Endodermal cell (in vitro differentiated cells): ENCODE data around the gene MAGI3. TPM values are rescaled to one million over a fixed set of nuclear protein-coding genes. Genes with fewer than 3 reads are reported as not detected.

ENCODE experiments used
- DNase-seq: peaks from one replicate; pipeline ENCODE4 v3.0.0-alpha.2; 2017
- H3K27ac ChIP-seq: 2 replicates; pipeline ENCODE4 v1.5.1; 2013; ENCODE audit warnings: mild to moderate bottlenecking, low read depth, low read length, moderate library complexity
- H3K27me3 ChIP-seq: 2 replicates; pipeline ENCODE4 v1.6.1; 2013; ENCODE audit warnings: mild to moderate bottlenecking, low read length, moderate library complexity; ENCODE audit not compliant: insufficient read depth, control insufficient read depth, poor library complexity, severe bottlenecking
- H3K36me3 ChIP-seq: 2 replicates; pipeline ENCODE4 v1.7.0; 2013; ENCODE audit warnings: mild to moderate bottlenecking, low read length, moderate library complexity; ENCODE audit not compliant: control insufficient read depth, insufficient read depth
- H3K4me1 ChIP-seq: one replicate; pipeline ENCODE4 v1.7.0; 2013; ENCODE audit warnings: low read length; ENCODE audit not compliant: control insufficient read depth, insufficient read depth
- H3K4me3 ChIP-seq: 2 replicates; pipeline ENCODE4 v1.5.1; 2013; ENCODE audit warnings: mild to moderate bottlenecking, low read length, moderate library complexity
- H3K9ac ChIP-seq: 2 replicates; pipeline ENCODE4 v1.6.1; 2013; ENCODE audit warnings: mild to moderate bottlenecking, low read length, moderate library complexity; ENCODE audit not compliant: poor library complexity, severe bottlenecking; ENCODE audit errors: extremely low read depth
- H3K9me3 ChIP-seq: 2 replicates; pipeline ENCODE4 v1.6.1; 2013; ENCODE audit warnings: mild to moderate bottlenecking, low read length, moderate library complexity; ENCODE audit not compliant: control insufficient read depth
- H3K27ac Mint-ChIP-seq: 2 replicates; pipeline ENCODE4 v1.8.0; 2020; ENCODE audit warnings: mixed read lengths
- H3K27me3 Mint-ChIP-seq: 2 replicates; pipeline ENCODE4 v1.8.0; 2021; ENCODE audit warnings: mild to moderate bottlenecking, mixed read lengths; ENCODE audit not compliant: insufficient read depth
- H3K36me3 Mint-ChIP-seq: 2 replicates; pipeline ENCODE4 v1.8.0; 2020; ENCODE audit warnings: low read depth, mixed read lengths
- H3K4me1 Mint-ChIP-seq: 2 replicates; pipeline ENCODE4 v1.8.0; 2020; ENCODE audit warnings: mixed read lengths
- H3K4me3 Mint-ChIP-seq: 2 replicates; pipeline ENCODE4 v1.8.0; 2020; ENCODE audit warnings: mild to moderate bottlenecking, moderate library complexity, mixed read lengths
- H3K9me3 Mint-ChIP-seq: 2 replicates; pipeline ENCODE4 v1.8.0; 2020; ENCODE audit warnings: mild to moderate bottlenecking, mixed read lengths
- CTCF ChIP-seq: fragments of 200-600 bp; sonication (generic); conservative IDR thresholded peaks from 2 replicates; pipeline ENCODE4 v1.5.0; 2021; ENCODE audit warnings: antibody characterized with exemption, mild to moderate bottlenecking
- WGBS, 2 experiments: methylation state at CpG; one replicate each; pipeline versions ENCODE4 v1.1.5 to v1.1.7; 2013; ENCODE audit warnings: missing lambda C conversion rate in 2 of 2, mixed read lengths in 1 of 2; ENCODE audit not compliant: insufficient coverage in 1 of 2, insufficient read length in 1 of 2; 5-methylcytosine and 5-hydroxymethylcytosine counted together
- total RNA-seq, 2 donors: library from RNA; stranded (reverse); fragmentation: NEBNext Ultra II Directional in 1 of 2; extraction: Animal tissue kit (Norgen Biotek cat#: 25700) in 1 of 2; gene quantifications; 2 replicates in 1 of 2; 3 replicates in 1 of 2; pipeline ENCODE4 v1.2.1, GENCODE V29; 2021

Gene MAGI3
- total RNA-seq, 2 donors from 2014 or later: 27.1 to 27.4 TPM

DNA sequence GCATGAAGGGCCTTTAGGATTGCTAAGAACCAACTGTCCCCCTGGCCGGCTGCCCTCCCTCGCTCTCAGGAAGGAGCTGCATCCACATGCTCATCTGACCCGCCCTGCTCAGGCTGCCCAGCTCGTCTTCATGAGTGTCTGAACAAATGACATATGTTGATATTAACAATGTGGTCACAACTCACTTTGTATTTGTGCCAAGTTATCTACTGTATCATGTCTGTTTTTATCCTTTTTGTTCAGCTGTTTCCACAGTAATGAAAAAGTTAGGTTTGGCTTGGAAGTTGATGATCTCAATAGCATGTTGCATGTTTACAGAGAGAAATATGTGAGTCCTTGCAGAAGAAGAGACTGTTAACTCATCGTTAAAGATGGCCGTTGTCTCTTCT, 293.8 kb downstream of the MAGI3 start:
- Mint-ChIP-seq H3K4me3 (no peak overlapping the region), H3K27me3 (no peaks in the 10 kb centered on the region), H3K36me3 (peaks cover 32% of the 10 kb centered on the region), H3K9me3 (peaks cover 1% of the 10 kb centered on the region), H3K4me1 (peaks cover 4% of the 10 kb centered on the region), H3K27ac (no peak overlapping the region)
- no peak for DNase-seq
- Histone ChIP-seq H3K9me3 (peaks cover 9% of the 10 kb centered on the region), H3K4me1 (no peaks in the 10 kb centered on the region), H3K9ac (no peak overlapping the region), H3K27me3 (no peaks in the 10 kb centered on the region), H3K27ac (no peak overlapping the region), H3K4me3 (no peak overlapping the region), H3K36me3 (peaks cover 60% of the 10 kb centered on the region)
- 93 to 100% methylated on average over 1 to 6 of the region's 6 CpGs for WGBS, 2 experiments
- TF ChIP-seq CTCF: no peak

- DNase-seq: no peak
- H3K27ac Mint-ChIP-seq: no peak overlapping the region
- Histone ChIP-seq H3K36me3 (peaks cover 47% of the 10 kb centered on the region), H3K4me3 (no peak overlapping the region), H3K27ac (no peak overlapping the region), H3K9me3 (peaks cover 16% of the 10 kb centered on the region), H3K4me1 (no peaks in the 10 kb centered on the region), H3K9ac (no peak overlapping the region), H3K27me3 (no peaks in the 10 kb centered on the region)
- H3K9me3 Mint-ChIP-seq: peaks cover 14% of the 10 kb centered on the region
- H3K4me1 Mint-ChIP-seq: peaks cover 4% of the 10 kb centered on the region
- no peak for TF ChIP-seq CTCF
- WGBS, 2 experiments: 86 to 95% methylated on average over 1 to 3 of the region's 3 CpGs
- no peaks in the 10 kb centered on the region for H3K27me3 Mint-ChIP-seq
- no peak overlapping the region for H3K4me3 Mint-ChIP-seq
- H3K36me3 Mint-ChIP-seq: peaks cover 46% of the 10 kb centered on the region
Measured at GRCh38 chr1:113686891-113687618, 296.7 kb downstream of the MAGI3 start.

DNA sequence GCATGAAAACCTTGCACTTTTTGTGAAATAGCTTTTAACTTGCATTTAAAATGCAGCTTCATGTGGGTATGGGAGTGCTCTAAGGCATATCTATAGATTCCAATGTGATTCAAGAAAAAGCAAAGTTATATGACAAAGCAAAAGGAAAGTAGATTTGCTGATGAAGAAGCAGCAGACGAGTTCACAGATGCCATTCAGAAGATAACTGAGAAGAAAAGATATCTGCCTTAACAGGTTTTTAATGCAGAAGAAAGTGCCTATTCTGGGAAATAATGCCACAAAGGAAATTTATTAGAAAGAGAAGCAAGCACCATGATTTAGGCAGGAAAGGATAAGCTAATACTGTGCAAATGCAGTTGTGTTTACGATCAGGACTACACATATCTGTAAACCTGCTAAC, 300.9 kb downstream of the MAGI3 start:
- WGBS, 2 experiments: 93% methylated on average over 1 to 2 of the region's 2 CpGs
- DNase-seq: no peak
- no peak overlapping the region for H3K9ac ChIP-seq
- Mint-ChIP-seq H3K4me1 (no peaks in the 10 kb centered on the region), H3K36me3 (peaks cover 68% of the 10 kb centered on the region), H3K4me3 (no peak overlapping the region), H3K9me3 (peaks cover 44% of the 10 kb centered on the region), H3K27me3 (no peaks in the 10 kb centered on the region), H3K27ac (no peak overlapping the region)
- no peak overlapping the region for H3K4me3 ChIP-seq
- peaks cover 37% of the 10 kb centered on the region for H3K36me3 ChIP-seq
- H3K27me3 ChIP-seq: no peaks in the 10 kb centered on the region
- H3K9me3 ChIP-seq: peaks cover 49% of the 10 kb centered on the region
- no peak for TF ChIP-seq CTCF
- no peak overlapping the region for H3K27ac ChIP-seq
- H3K4me1 ChIP-seq: no peaks in the 10 kb centered on the region
